A673 (cell line): ENCODE data around the gene TAF11L10. TPM values are rescaled to one million over a fixed set of nuclear protein-coding genes. Genes with fewer than 3 reads are reported as not detected.
"Not testable (repeated sequence)": the region's sequence is repeated elsewhere in the genome, so short reads cannot be mapped to it uniquely, and the experiment has no call there.

Experiments
- Bru-seq: library from RNA; stranded (reverse); fragments of 400-500 nt; gene quantifications from one replicate; lab custom pipeline; 2021; lab: Mats Ljungman, UMichigan
- BruChase-seq, 2 experiments: library from RNA; stranded (reverse); fragments of 400-500 nt; gene quantifications; one replicate each; lab custom pipeline; 2021; lab: Mats Ljungman, UMichigan
- BruUV-seq: library from RNA; stranded (reverse); fragments of 400-500 nt; replicated peaks from 2 replicates; lab custom pipeline; 2021; lab: Mats Ljungman, UMichigan
- CTCF ChIA-PET: fragments of 300-600 bp; sonication (Branson Sonifier 250); formaldehyde crosslinking; loops from one replicate; lab custom pipeline; 2022; ENCODE audit warnings: antibody characterized with exemption; lab: Charles Lee
- POLR2A ChIA-PET: fragments of 300-600 bp; sonication (Branson Sonifier 250); formaldehyde crosslinking; loops from one replicate; lab custom pipeline; 2022; ENCODE audit warnings: antibody characterized with exemption; ENCODE audit not compliant: low non-redundant PET; lab: Charles Lee
- DNase-seq: peaks from one replicate; pipeline ENCODE4 v3.0.0-alpha.2; 2015; ENCODE audit warnings: low spot score
- H3K27ac ChIP-seq: fragments of 200-600 bp; sonication (generic); 2 replicates; pipeline ENCODE4 v1.5.1; 2016; ENCODE audit warnings: mixed run types, low read depth, mild to moderate bottlenecking, mixed read lengths, antibody characterized with exemption, low read length; ENCODE audit not compliant: poor library complexity, severe bottlenecking
- H3K27me3 ChIP-seq: fragments of 200-600 bp; sonication (generic); replicated peaks from 2 replicates; pipeline ENCODE4 v1.6.1; 2017; ENCODE audit warnings: mixed run types, low read depth, mild to moderate bottlenecking, mixed read lengths, antibody characterized with exemption, low read length; ENCODE audit not compliant: insufficient read depth, poor library complexity
- H3K36me3 ChIP-seq: fragments of 200-600 bp; sonication (generic); 2 replicates; pipeline ENCODE4 v1.6.1; 2016; ENCODE audit warnings: mixed run types, mild to moderate bottlenecking, mixed read lengths, antibody characterized with exemption, low read length; ENCODE audit not compliant: insufficient read depth, poor library complexity, severe bottlenecking
- H3K4me1 ChIP-seq: fragments of 200-600 bp; sonication (generic); 2 replicates; pipeline ENCODE4 v1.6.1; 2017; ENCODE audit warnings: mixed run types, mild to moderate bottlenecking, mixed read lengths, antibody characterized with exemption, low read length; ENCODE audit not compliant: insufficient read depth, poor library complexity, severe bottlenecking
- H3K4me3 ChIP-seq: fragments of 200-600 bp; sonication (generic); 2 replicates; pipeline ENCODE4 v1.5.1; 2016; ENCODE audit warnings: low read depth, mixed run types, mild to moderate bottlenecking, mixed read lengths, low read length; ENCODE audit not compliant: poor library complexity, severe bottlenecking
- H3K9me3 ChIP-seq: fragments of 200-600 bp; sonication (generic); 2 replicates; pipeline ENCODE4 v1.6.1; 2016; ENCODE audit warnings: mixed run types, low read depth, mild to moderate bottlenecking, mixed read lengths, antibody characterized with exemption, low read length; ENCODE audit not compliant: poor library complexity, severe bottlenecking
- CTCF ChIP-seq: fragments of 300-800, 200-600 bp; sonication (generic); conservative IDR thresholded peaks from 2 replicates; pipeline ENCODE4 v1.5.1; 2017; ENCODE audit warnings: low read depth, mild to moderate bottlenecking, antibody characterized with exemption, low read length, moderate library complexity, mixed read lengths
- EZH2 ChIP-seq: fragments of 200-600 bp; sonication (generic); IDR thresholded peaks from 2 replicates; pipeline ENCODE4 v1.6.1; 2017; ENCODE audit warnings: borderline replicate concordance, low read depth, mild to moderate bottlenecking, mixed read lengths, antibody characterized with exemption, low read length; ENCODE audit not compliant: poor library complexity, severe bottlenecking
- intact Hi-C: fragments of 100-400 bp; cut with micrococcal nuclease; formaldehyde crosslinking; loops from one replicate; pipeline ENCODE4 v1.10.0; 2022; ENCODE audit not compliant: unreplicated experiment
- long read RNA-seq: library from polyadenylated mRNA; stranded (forward); transcript quantifications from one replicate; pipeline ENCODE4 v2.0.0, GENCODE V29; 2022
- total RNA-seq: library from RNA; stranded (reverse); gene quantifications from 2 replicates; pipeline ENCODE4 v1.2.3, GENCODE V29; 2021

TAF11L10 gene
- total RNA-seq (1.4 and 1.7 TPM in 2 replicates), Bru-seq, nascent RNA (not detected), BruChase-seq, experiment 1, labeled RNA remaining after a 2-hour chase (not detected), BruChase-seq, experiment 2, labeled RNA remaining after a 6-hour chase (not detected)
- long read RNA-seq, result 0 reads

GRCh38 chr5:17597728-17598127 is at the start of gene TAF11L10:
Gene TAF11L10, minus strand, starts transcription at chr5:17597828.
- POLR2A ChIA-PET, CTCF ChIA-PET, H3K4me1 ChIP-seq, H3K36me3 ChIP-seq, H3K27ac ChIP-seq, DNase-seq, H3K4me3 ChIP-seq, H3K27me3 ChIP-seq, intact Hi-C loops, H3K9me3 ChIP-seq, BruUV-seq: not testable (repeated sequence)

GRCh38 chr5:17634160-17634559 is 36.5 kb upstream of the TAF11L10 start, which contains the start of gene TAF11L14:
Gene TAF11L14, plus strand, starts transcription at chr5:17634460.
- DNase-seq, result no peak
- POLR2A ChIA-PET, result no interaction called here
- TF ChIP-seq EZH2, result no peak
- no peak for TF ChIP-seq CTCF
- no TSS peak for BruUV-seq
- intact Hi-C loops, result no loop called here
- H3K27me3 ChIP-seq, result no peaks in the 10 kb centered on the region
- H3K9me3 ChIP-seq, result no peaks in the 10 kb centered on the region
- H3K27ac ChIP-seq, result no peak within 1 kb of the TSS
- H3K4me1 ChIP-seq, result no peaks in the 10 kb centered on the region
- no peaks in the 10 kb centered on the region for H3K36me3 ChIP-seq
- CTCF ChIA-PET, result no interaction called here
- no peak within 1 kb of the TSS for H3K4me3 ChIP-seq

- H3K27me3 ChIP-seq, DNase-seq, H3K27ac ChIP-seq, CTCF ChIA-PET, H3K4me1 ChIP-seq, H3K4me3 ChIP-seq, H3K36me3 ChIP-seq, POLR2A ChIA-PET, H3K9me3 ChIP-seq, intact Hi-C loops, BruUV-seq: not testable (repeated sequence)
Measured at GRCh38 chr5:17631788-17632187, 34.2 kb upstream of the TAF11L10 start, which contains the start of gene TAF11L13. Gene TAF11L13, plus strand, starts transcription at chr5:17632088.

GRCh38 chr5:17625686-17626085 is 28.1 kb upstream of the TAF11L10 start:
- TF ChIP-seq CTCF, result no peak
- TF ChIP-seq EZH2, result no peak
- intact Hi-C loops, result no loop called here
- DNase-seq, result no peak
- ChIA-PET POLR2A (no interaction called here), CTCF (no interaction called here)
- no peaks in the 10 kb centered on the region for H3K9me3 ChIP-seq
- no peaks in the 10 kb centered on the region for H3K4me1 ChIP-seq
- no peak overlapping the region for H3K27ac ChIP-seq
- no peak overlapping the region for H3K4me3 ChIP-seq
- no peaks in the 10 kb centered on the region for H3K27me3 ChIP-seq
- H3K36me3 ChIP-seq, result no peaks in the 10 kb centered on the region
- BruUV-seq, result no TSS peak
